ENCODE measurements around the gene ZNF879.

Gene ZNF879

DNA sequence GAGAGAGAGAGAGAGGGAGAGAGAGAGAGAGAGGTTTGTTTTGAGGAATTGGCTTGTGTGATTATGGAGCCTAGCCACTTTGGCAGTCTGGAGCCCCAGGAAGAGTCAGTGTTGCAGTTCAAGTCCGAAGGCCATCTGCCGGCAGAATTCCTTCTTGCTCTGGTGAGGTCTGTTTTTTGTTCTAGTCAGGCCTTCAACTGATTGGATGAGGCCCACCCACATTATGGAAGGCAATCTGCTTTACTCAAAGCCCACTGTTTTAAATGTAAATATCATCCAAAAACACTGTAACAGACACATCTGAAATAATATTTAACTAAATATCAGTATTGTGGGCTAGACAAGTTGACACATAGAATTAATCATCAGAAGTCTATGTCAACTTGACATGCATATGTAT, 17.0 kb upstream of the ZNF879 start:
- in situ Hi-C loops (cut with MboI; ENCODE audit: low sequenced_read_pairs): no loop called here

DNA sequence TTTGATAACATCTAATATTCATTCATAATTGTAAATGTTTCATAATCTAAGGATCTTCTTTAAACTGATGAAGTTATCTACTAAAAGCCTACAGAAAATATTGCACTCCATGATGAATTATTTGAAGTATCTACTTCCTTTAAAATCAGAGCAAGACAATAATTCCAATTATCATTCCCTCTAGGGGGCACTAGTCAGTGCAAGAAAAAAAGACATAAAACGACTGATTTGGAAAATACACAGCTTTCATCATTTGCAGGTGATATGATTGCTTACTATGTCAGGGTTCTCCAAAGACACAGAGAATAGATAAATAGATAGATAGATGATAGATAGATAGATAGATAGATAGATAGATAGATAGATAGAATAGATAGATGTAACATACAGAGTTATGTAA, 14.9 kb upstream of the ZNF879 start:
- in situ Hi-C loops (cut with MboI; ENCODE audit: low sequenced_read_pairs): no loop called here

GRCh38 chr5:179033004-179033580, 9.5 kb downstream of the ZNF879 start:
- in situ Hi-C loops (cut with MboI; ENCODE audit: low sequenced_read_pairs): no loop called here

GRCh38 chr5:179044765-179045164, 21.2 kb downstream of the ZNF879 start:
- in situ Hi-C loops (cut with MboI; ENCODE audit: low sequenced_read_pairs): no loop called here

- in situ Hi-C loops (cut with MboI; ENCODE audit: low sequenced_read_pairs): no loop called here
These were observed 28.2 kb downstream of the ZNF879 start for GRCh38 chr5:179051784-179052183.

- in situ Hi-C loops (cut with MboI; ENCODE audit: low sequenced_read_pairs): no loop called here
These were observed 30.6 kb downstream of the ZNF879 start for GRCh38 chr5:179054036-179054785.

- in situ Hi-C loops (cut with MboI; ENCODE audit: low sequenced_read_pairs): no loop called here
These were observed 31.3 kb downstream of the ZNF879 start for GRCh38 chr5:179054876-179055275.

- in situ Hi-C loops (cut with MboI; ENCODE audit: low sequenced_read_pairs): no loop called here
These were observed 31.8 kb downstream of the ZNF879 start for GRCh38 chr5:179055436-179055835.

DNA sequence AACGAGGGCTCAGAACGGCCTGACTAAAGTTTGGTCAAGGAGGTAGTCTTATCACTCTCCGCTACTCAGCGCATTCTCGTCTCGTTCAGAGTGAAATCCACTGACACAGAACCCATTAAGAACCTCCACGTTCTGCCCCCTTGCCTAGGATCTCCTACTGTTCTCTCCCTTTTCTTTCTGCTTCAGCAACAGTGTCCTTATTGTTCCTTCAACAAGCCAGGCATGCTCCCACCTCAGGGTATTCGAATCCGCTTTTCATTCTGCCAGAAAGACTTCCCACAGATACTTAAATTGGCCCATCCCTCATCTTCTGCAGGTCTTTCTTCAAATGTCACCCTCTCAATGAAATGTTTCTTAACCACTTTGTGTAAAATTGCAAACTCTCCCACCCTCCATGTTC, 32.2 kb downstream of the ZNF879 start:
- in situ Hi-C loops (cut with MboI; ENCODE audit: low sequenced_read_pairs): no loop called here

DNA sequence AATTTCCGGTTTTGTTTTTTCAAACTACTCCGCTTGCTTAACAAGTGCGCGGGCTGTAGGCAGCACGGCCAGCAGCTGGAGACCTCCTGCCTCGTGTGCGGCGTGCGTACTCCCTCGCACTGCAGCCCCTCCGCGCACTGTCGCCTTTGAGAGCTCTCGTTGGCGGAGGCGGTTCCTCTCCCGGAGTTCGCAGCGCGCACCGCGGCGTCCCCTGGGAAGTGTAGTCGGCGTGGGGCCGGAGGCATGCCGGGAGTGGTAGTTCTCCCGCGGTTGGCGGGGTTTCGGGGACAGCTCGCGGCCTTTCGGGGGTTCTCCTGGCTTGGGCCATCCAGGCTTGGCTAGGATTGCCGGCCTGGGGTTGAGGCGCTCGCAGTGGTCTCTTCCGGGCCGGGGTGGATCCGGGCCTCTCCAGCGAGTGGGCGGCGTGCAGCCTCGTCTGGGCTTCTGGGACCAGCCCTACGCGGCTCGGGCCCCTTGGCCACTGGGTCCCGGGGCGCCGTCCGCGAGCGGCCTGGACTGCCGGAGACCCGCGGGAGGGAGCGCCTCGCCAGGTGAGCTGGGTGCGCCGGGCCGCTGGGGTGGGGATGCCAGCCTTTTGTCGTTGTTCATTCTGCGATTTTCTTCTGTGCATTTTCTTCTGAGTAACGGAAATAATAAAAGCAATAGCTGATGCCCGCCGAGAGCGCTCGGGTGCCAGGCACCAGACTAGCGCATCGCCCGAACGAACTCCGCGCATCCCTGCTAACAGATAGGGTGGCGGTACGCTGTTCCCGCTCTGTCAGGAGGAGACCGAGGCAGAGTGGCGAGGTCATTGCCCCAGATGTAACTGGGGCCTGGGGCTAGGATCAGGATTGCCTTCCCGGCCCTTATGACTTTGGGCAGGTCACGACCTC, 36.8 kb downstream of the ZNF879 start, which contains the start of gene ZNF354C:
Gene ZNF354C (plus strand): TSS at position 258 of the 893 bp plus-strand sequence. CDS start 1,696 bp downstream, outside the sequence.
- in situ Hi-C loops (cut with MboI; ENCODE audit: low sequenced_read_pairs): no loop called here

DNA sequence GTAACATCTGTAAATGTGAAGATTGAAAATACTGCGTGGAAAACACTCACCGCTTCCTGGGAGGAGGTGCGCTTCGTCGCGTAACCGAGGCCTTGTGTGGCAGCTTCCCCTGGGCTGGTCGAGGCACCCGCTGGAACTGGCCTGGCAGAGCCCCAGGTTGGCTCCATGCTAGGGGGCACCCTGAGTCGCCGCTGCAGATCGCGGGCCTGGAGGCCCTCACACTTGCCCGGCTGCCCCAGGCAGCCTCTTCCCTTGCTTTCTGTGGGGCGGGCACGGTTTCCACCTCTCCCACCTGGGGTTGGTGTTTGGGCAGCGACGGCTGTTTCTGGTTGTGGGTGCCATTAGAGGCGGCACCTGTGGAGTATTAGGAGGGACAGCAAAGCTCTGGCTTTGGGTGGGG, 37.4 kb downstream of the ZNF879 start:
- in situ Hi-C loops (cut with MboI; ENCODE audit: low sequenced_read_pairs): no loop called here

GRCh38 chr5:179065703-179066102, 42.1 kb downstream of the ZNF879 start:
- in situ Hi-C loops (cut with MboI; ENCODE audit: low sequenced_read_pairs): no loop called here

- in situ Hi-C loops (cut with MboI; ENCODE audit: low sequenced_read_pairs): no loop called here
These were observed 55.8 kb downstream of the ZNF879 start for GRCh38 chr5:179079165-179079987.

DNA sequence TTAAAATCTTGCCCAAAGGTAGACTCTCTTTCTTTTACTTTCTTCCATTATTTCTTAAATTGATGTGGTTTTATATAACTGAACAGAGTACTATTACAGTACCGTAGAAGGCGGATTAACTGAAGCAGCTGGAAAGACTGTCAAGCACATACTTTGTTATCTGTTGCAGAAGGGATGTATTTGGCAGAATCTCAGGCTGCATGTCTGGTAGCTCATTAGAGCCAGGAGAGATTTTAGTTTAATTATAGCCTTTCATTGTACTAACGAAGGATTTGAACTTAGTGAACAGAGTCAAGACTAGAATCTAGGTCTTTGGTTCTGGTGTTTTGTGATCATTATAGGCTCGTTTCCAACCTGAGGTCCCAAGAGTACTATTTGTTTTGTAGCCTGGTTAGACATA, 57.1 kb downstream of the ZNF879 start:
- in situ Hi-C loops (cut with MboI; ENCODE audit: low sequenced_read_pairs): no loop called here

Measured in hTERT RPE-1 (cell line).